ENCODE results near the gene LAMA2. TPM values are rescaled to one million over a fixed set of nuclear protein-coding genes. Genes with fewer than 3 reads are reported as not detected.
A peak's percentile ranks its signal among the peaks of the same experiment; 100 is the strongest.
"Not testable (repeated sequence)": the region's sequence is repeated elsewhere in the genome, so short reads cannot be mapped to it uniquely, and the experiment has no call there.

The LAMA2 gene
- total RNA-seq, 1 donor from 2014 or later = 107 TPM

GRCh38 chr6:129073691-129074395 lies 190.9 kb downstream of the LAMA2 start:
- no peak for DNase-seq (ENCODE audit: low spot score)

- no peak for DNase-seq (ENCODE audit: low spot score)
Observed at GRCh38 chr6:129084406-129084805, 201.5 kb downstream of the LAMA2 start.

DNA sequence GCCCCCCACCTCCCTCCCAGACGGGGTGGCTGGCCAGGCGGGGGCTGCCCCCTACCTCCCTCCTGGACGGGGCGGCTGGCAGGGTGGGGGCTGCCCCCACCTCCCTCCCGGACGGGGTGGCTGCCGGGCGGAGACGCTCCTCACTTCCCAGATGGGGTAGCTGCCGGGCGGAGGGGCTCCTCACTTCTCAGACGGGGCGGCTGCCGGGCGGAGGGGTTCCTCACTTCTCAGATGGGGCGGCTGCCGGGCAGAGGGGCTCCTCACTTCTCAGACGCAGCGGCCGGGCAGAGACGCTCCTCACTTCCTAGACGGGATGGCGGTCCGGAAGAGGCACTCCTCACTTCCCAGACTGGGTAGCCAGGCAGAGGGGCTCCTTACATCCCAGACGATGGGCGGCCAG lies 205.5 kb downstream of the LAMA2 start:
- DNase-seq (ENCODE audit: low spot score) = not testable (repeated sequence)

GRCh38 chr6:129089357-129089756 lies 206.4 kb downstream of the LAMA2 start:
- no peak for DNase-seq (ENCODE audit: low spot score)

GRCh38 chr6:129094147-129094546 lies 211.2 kb downstream of the LAMA2 start:
- DNase-seq (ENCODE audit: low spot score) = peak; percentile 21

GRCh38 chr6:129096651-129097290 lies 213.8 kb downstream of the LAMA2 start:
- DNase-seq (ENCODE audit: low spot score) = no peak

GRCh38 chr6:129098061-129098553 lies 215.2 kb downstream of the LAMA2 start:
- DNase-seq (ENCODE audit: low spot score) = no peak

DNA sequence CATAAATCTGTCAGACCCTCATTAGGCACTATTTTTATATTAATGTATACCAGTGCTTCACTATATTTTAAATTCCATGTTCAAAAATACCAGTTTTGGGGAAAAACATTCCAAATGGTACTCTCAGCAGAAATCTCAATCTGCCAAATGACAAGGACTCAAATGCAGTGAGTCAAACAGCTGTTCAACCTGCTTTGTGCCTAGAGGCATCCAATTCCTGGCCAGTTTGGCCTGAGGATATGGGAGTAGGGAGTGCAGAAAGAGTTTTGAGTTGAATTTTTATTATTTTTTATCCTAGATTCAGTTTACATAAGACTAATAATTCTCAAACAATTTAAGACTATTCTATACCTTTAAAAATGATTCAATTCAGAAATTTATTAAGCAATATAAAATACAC lies 216.8 kb downstream of the LAMA2 start:
- no peak for DNase-seq (ENCODE audit: low spot score)

- DNase-seq (ENCODE audit: low spot score) = no peak
Observed at GRCh38 chr6:129100164-129100563, 217.2 kb downstream of the LAMA2 start.

GRCh38 chr6:129102741-129103140 lies 219.8 kb downstream of the LAMA2 start:
- DNase-seq (ENCODE audit: low spot score) = peak; percentile 79

DNA sequence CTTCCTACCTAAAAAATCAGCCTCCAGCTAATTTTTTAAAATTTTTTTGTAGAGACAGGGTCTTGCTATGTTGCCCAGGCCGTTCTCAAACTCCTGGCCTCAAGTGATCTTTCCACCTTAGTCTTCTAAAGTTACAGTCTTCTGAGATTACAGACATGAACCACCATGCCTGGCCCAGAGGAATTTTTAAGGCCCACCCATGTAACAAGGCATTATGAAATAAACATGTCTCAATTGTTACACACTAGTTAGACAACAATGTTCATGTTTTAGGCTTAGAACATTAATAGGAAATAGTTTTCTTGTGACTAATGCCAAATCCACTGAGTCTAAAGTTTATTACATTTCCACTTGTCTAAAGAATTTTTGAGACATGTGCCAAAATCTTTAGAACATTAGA lies 221.2 kb downstream of the LAMA2 start:
- no peak for DNase-seq (ENCODE audit: low spot score)

- no peak for DNase-seq (ENCODE audit: low spot score)
Observed at GRCh38 chr6:129104560-129104959, 221.6 kb downstream of the LAMA2 start.

DNA sequence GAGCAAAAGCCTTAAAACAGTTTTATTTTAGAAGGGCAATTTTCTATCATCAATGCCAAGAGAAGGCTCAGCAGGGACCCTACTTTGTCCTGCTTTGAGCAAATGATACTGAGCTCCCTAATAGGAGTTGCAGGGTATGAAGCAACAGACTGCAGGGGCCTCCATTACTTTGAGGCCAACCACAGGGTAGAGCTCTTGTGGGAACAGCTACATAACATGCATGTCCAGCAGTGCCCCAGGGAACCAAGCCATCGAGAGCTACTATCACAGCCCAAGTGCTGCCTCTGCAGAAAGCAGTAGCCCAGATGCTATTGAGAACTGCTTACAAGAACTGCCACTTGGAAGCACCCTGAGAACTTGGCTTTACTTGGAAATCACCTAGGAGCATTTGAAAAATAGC lies 222.1 kb downstream of the LAMA2 start:
- DNase-seq (ENCODE audit: low spot score) = no peak

DNA sequence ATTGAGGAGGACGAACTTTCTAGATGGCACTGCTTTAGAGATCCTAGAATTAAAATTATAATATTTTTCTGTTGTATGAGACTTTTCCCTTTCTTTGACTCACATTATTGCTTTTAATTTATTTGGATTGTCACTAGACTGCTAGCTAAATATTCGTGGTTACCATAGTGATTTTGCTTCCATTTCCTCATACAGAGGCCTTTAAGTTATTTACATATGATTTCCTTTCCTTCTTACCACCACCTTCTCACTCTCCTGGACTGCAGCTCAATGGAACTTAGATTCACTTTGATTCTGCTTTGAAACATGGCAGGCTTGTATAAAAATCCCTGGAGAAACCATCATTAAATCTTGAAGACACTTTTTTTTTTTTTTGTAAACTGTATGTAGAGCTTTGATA lies 222.9 kb downstream of the LAMA2 start:
- DNase-seq (ENCODE audit: low spot score) = no peak

GRCh38 chr6:129108337-129108736 lies 225.4 kb downstream of the LAMA2 start:
- no peak for DNase-seq (ENCODE audit: low spot score)

GRCh38 chr6:129110690-129111343 lies 227.9 kb downstream of the LAMA2 start:
- DNase-seq (ENCODE audit: low spot score) = peak; percentile 54

- DNase-seq (ENCODE audit: low spot score) = no peak
Observed at GRCh38 chr6:129111346-129111745, 228.4 kb downstream of the LAMA2 start.

DNA sequence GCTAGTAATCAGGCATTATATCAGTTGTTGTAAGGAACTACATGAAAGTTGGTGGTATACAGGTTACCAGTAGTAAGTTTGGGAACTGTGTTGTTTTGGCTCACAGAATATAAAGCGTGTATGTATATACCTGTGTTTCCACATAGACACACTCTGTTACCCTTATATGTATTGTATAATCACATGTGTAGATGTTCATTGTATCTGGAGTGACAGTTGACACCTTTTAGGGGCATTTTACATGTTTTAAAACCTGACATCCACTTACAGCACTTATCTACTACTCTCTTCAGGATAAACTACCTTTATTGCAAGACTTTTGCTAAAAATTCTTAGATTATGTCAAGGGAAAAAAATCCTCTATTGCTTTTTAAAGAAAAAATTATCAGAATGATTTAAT lies 228.9 kb downstream of the LAMA2 start:
- no peak for DNase-seq (ENCODE audit: low spot score)

- DNase-seq (ENCODE audit: low spot score) = no peak
Observed at GRCh38 chr6:129112591-129112990, 229.7 kb downstream of the LAMA2 start.

DNA sequence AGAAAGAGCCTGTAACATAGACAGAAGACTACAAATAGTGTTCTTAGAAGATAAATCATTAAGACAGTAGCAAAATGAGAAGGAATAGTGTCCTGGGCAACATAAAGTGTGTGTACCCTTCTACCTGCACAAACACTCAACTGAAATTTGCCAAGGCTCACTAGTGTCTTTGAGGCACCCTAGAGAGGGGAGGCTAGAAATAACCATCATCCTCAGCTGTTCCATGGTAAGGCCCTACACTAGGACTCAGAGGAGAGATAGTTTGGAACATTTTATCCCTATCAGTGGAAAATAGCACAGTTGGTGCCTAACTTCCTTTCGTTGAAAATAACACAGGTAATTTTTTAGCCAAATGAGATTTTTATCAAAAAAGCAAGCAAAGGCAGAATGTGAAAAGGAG lies 230.7 kb downstream of the LAMA2 start:
- no peak for DNase-seq (ENCODE audit: low spot score)

DNA sequence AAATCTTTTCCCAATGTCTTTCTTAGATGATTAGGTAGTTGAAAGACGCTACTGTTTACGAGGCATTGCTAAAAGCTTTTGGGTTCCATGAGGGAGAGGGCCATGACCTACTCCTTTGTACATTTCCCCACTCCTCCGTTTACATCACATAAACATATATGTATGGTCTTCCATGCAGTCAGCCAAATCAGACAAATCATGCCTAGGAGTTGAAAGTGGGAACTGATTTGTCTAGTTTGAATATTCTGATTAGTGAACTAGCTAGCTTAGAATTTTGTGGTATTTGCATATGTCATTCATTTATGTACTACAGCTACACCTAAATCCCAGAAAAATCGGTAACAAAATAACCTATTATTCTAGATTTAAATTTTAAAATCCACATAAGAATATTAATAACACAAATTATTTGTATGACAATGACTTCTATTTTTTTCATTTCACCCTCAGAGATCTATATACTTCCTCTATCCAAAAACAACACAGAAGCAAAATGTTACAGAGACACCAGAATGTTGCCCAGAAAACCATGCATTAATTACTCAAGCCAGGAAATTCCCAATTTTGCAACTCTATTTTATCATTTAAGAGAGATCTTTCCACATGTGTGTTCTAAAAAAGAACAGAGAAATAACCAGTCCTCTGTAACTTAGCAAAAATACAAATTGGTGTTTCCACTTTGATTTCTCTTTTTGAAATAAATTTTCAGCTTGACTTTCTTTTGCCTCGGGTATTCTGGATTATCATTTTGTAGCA lies 231.9 kb downstream of the LAMA2 start:
- DNase-seq (ENCODE audit: low spot score) = no peak

DNA sequence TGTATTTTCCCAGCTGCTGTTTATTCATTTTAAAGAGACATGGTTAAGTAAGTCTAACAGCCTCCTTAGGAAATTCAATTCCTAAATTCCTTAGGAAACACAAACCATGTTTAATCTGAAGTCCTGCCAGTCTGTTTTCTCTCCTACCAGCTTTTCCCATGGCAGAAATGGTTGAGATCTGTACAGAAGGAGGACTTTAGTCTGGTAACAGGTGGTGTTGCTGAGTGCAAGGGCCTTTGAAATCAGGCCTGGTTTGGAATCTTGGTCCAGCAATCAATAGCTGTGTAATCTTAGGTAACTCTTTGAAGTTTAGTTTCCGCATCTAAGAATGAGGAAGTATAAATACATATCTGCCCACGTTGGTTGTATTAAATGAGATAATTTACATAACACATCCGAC lies 232.5 kb downstream of the LAMA2 start:
- no peak for DNase-seq (ENCODE audit: low spot score)

All from umbilical cord (tissue), 2 donors.